GM23338 (cell line): ENCODE results near the gene PPP1R37. TPM values are rescaled to one million over a fixed set of nuclear protein-coding genes. Genes with fewer than 3 reads are reported as not detected.

Experiments used
- ATAC-seq: fragments of 200-7000 bp; cut with Tn5 transposase; 3 replicates; pipeline ENCODE4 v1.9.1; 2020
- DNase-seq: peaks from one replicate; pipeline ENCODE4 v3.0.0-alpha.2; 2015; ENCODE audit warnings: low spot score
- H2AFZ ChIP-seq: fragments of 200-600 bp; sonication (generic); 2 replicates; pipeline ENCODE4 v1.8.0; 2016; ENCODE audit warnings: antibody characterized with exemption, mild to moderate bottlenecking, moderate library complexity
- H3F3A ChIP-seq: fragments of 200-600 bp; sonication (generic); replicated peaks from 2 replicates; pipeline ENCODE4 v1.8.0; 2017; ENCODE audit warnings: antibody characterized with exemption, mixed run types, low read depth
- H3K27ac ChIP-seq: fragments of 200-600 bp; sonication (generic); 2 replicates; pipeline ENCODE4 v1.6.1; 2016; ENCODE audit warnings: low read depth
- H3K27me3 ChIP-seq: fragments of 200-600 bp; sonication (generic); 2 replicates; pipeline ENCODE4 v1.8.0; 2016; ENCODE audit warnings: mild to moderate bottlenecking, mixed run types, moderate library complexity; ENCODE audit not compliant: insufficient read depth
- H3K36me3 ChIP-seq: fragments of 200-600 bp; sonication (generic); 2 replicates; pipeline ENCODE4 v1.8.0; 2016; ENCODE audit warnings: mild to moderate bottlenecking; ENCODE audit not compliant: insufficient read depth
- H3K4me1 ChIP-seq: fragments of 200-600 bp; sonication (generic); 2 replicates; pipeline ENCODE4 v1.8.0; 2016; ENCODE audit warnings: mild to moderate bottlenecking, moderate library complexity; ENCODE audit not compliant: insufficient read depth
- H3K4me2 ChIP-seq: fragments of 200-600 bp; sonication (generic); 2 replicates; pipeline ENCODE4 v1.7.1; 2017; ENCODE audit warnings: mixed run types
- H3K4me3 ChIP-seq: fragments of 200-600 bp; sonication (generic); 2 replicates; pipeline ENCODE4 v1.6.1; 2016; ENCODE audit warnings: mixed run types
- H3K79me2 ChIP-seq: fragments of 200-600 bp; sonication (generic); replicated peaks from 2 replicates; pipeline ENCODE4 v1.8.0; 2017; ENCODE audit warnings: mild to moderate bottlenecking; ENCODE audit not compliant: insufficient read depth
- H3K9me2 ChIP-seq: fragments of 200-600 bp; sonication (generic); 2 replicates; pipeline ENCODE4 v1.8.0; 2017; ENCODE audit not compliant: insufficient read depth
- H4K20me1 ChIP-seq: fragments of 200-600 bp; sonication (generic); replicated peaks from 2 replicates; pipeline ENCODE4 v1.8.0; 2017; ENCODE audit warnings: mild to moderate bottlenecking; ENCODE audit not compliant: insufficient read depth
- H3K27ac Mint-ChIP-seq: 2 replicates; pipeline ENCODE4 v1.8.0; 2020; ENCODE audit warnings: inconsistent platforms, mild to moderate bottlenecking, moderate library complexity, mixed read lengths
- H3K27me3 Mint-ChIP-seq: 3 replicates; pipeline ENCODE4 v1.8.0; 2022; ENCODE audit warnings: low read depth, mild to moderate bottlenecking, moderate library complexity, mixed read lengths, inconsistent platforms; ENCODE audit not compliant: insufficient read depth, poor library complexity
- H3K36me3 Mint-ChIP-seq: 3 replicates; pipeline ENCODE4 v1.8.0; 2021; ENCODE audit warnings: low read depth, mild to moderate bottlenecking, inconsistent platforms, moderate library complexity, mixed read lengths
- H3K4me1 Mint-ChIP-seq: 3 replicates; pipeline ENCODE4 v1.8.0; 2020; ENCODE audit warnings: mild to moderate bottlenecking, inconsistent platforms, mixed read lengths
- H3K4me3 Mint-ChIP-seq: 3 replicates; pipeline ENCODE4 v1.8.0; 2021; ENCODE audit warnings: moderate library complexity, mild to moderate bottlenecking, inconsistent platforms, mixed read lengths
- H3K9me3 Mint-ChIP-seq: 3 replicates; pipeline ENCODE4 v1.8.0; 2020; ENCODE audit warnings: moderate library complexity, mild to moderate bottlenecking, inconsistent platforms, mixed read lengths
- CREB1 ChIP-seq: fragments of 250-450 bp; sonication (Bioruptor Pico); IDR thresholded peaks from 2 replicates; pipeline ENCODE4 v1.5.0; 2020; ENCODE audit warnings: low read depth, mild to moderate bottlenecking, moderate library complexity
- CTCF ChIP-seq, 2 experiments: fragments of 200-600 bp in 1 of 2; sonication (generic) in 1 of 2; conservative IDR thresholded peaks; 2 replicates each; pipeline versions ENCODE4 v1.5.1 to v1.6.1; 2016 to 2017; ENCODE audit warnings: antibody characterized with exemption in 2 of 2, low read depth in 2 of 2, mild to moderate bottlenecking in 2 of 2, moderate library complexity in 1 of 2
- ETS1 ChIP-seq: IDR thresholded peaks from 2 replicates; pipeline ENCODE4 v1.6.1; 2016; ENCODE audit warnings: antibody characterized with exemption
- EZH2phosphoT487 ChIP-seq: fragments of 200-600 bp; sonication (generic); IDR thresholded peaks from one replicate; pipeline ENCODE4 v1.8.1; 2018; ENCODE audit warnings: antibody characterized with exemption; ENCODE audit not compliant: unreplicated experiment
- REST ChIP-seq: IDR thresholded peaks from one replicate; pipeline ENCODE4 v1.6.1; 2018; ENCODE audit warnings: antibody characterized with exemption; ENCODE audit not compliant: unreplicated experiment
- polyA plus RNA-seq: library from polyadenylated mRNA; unstranded; fragments of >200 nt; fragmentation: Nextera tagmentation; extraction: Ambion mirVana; gene quantifications from 2 replicates; pipeline ENCODE4 v1.2.1, GENCODE V29; 2016
- total RNA-seq: library from RNA; depleted of rRNA; stranded (reverse); fragments of >200 nt; shearing (Covaris generic); gene quantifications from 2 replicates; pipeline ENCODE4 v1.2.3, GENCODE V29; 2014

The PPP1R37 gene
- total and polyA plus RNA-seq, 2 experiments from 2014 or later = 6.9 to 47.2 TPM

GRCh38 chr19:45125360-45125759 is 32.4 kb downstream of the PPP1R37 start (continued):
- TF ChIP-seq ETS1 = no peak
- no peak for TF ChIP-seq REST

GRCh38 chr19:45125975-45126493 is 33.1 kb downstream of the PPP1R37 start:
- Mint-ChIP-seq H3K4me1 (peaks cover 14% of the 10 kb centered on the region; the same call in 2 of the 3 replicates), H3K9me3 (no peaks in the 10 kb centered on the region)

More at GRCh38 chr19:45125975-45126493, 33.1 kb downstream of the PPP1R37 start:
- H3K4me1 ChIP-seq = 0 out of 2 replicates have a peak, but pooled peaks cover 2% of the 10 kb centered on the region
- TF ChIP-seq REST (no peak), EZH2phosphoT487 (no peak), CREB1 (0 out of 2 replicates have a peak, but pooled peaks have one; percentile 17), CTCF (conservative IDR thresholded peaks at IDR 0.05; ENCODE audit: low read depth in 2 of 2) (peak; percentile 76 to 97)
- DNase-seq (peak; percentile 94), ATAC-seq (peak; percentile 93)
- H3K4me2 ChIP-seq = no peak overlapping the region
- no peaks in the 10 kb centered on the region for H3K36me3 ChIP-seq
- peaks cover 44% of the 10 kb centered on the region for H4K20me1 ChIP-seq
- no peak overlapping the region for H3K27ac ChIP-seq
- H3K27me3 ChIP-seq = no peaks in the 10 kb centered on the region
- no peaks in the 10 kb centered on the region for H3K9me2 ChIP-seq
- Mint-ChIP-seq H3K36me3 (no peaks in the 10 kb centered on the region), H3K27ac (no peak overlapping the region; the same call in 1 of the 2 replicates), H3K27me3 (peaks cover 6% of the 10 kb centered on the region), H3K4me3 (no peak overlapping the region)
- 0 out of 2 replicates have a peak, but pooled peaks cover 2% of the 10 kb centered on the region for H3F3A ChIP-seq
- H3K4me3 ChIP-seq = no peak overlapping the region
- peaks cover 55% of the 10 kb centered on the region for H3K79me2 ChIP-seq
- no peak overlapping the region for H2AFZ ChIP-seq
